GM19238 (cell line): ENCODE results near the gene ITSN1.

Source experiments
- DNase-seq: peaks from one replicate; pipeline ENCODE4 v3.0.0; 2011; ENCODE audit warnings: low spot score; ENCODE audit not compliant: insufficient read length

The ITSN1 gene

GRCh38 chr21:33884376-33885171 lies 242.3 kb downstream of the ITSN1 start:
- DNase-seq: no peak

DNA sequence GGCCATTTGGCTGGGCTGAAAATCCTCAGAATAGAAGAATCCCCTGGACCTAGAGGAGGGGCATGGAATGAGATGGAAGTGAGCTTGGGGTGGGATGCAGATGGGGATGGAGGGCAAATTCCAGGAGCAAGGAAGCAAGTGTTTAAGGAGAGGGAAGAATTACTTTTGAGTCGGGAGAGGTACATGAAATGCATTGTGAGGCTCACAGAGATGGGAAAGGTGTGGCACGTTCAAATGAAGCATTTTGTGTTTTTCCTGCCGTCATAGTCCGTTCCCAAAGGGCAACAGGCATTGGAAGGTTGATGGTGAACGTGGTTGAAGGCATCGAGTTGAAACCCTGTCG lies 242.8 kb downstream of the ITSN1 start:
- DNase-seq: no peak

DNA sequence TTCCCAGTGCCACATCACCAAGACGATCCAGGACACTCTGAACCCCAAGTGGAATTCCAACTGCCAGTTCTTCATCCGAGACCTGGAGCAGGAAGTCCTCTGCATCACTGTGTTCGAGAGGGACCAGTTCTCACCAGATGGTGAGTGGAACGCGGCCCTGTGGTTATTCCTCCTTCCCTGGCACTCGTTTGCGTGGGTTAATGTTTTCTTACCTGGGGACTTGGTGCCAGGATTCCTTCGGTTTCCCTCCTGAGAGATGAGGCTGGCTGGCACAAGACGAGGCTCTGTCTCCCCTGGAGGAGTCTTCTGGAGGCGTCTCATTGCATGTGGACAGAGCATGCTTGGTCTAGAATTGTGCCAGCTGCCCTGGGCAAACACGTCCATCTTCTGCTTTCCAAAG lies 244.0 kb downstream of the ITSN1 start:
- DNase-seq: no peak

GRCh38 chr21:33890187-33890586 lies 247.9 kb downstream of the ITSN1 start:
- no peak for DNase-seq

- DNase-seq: no peak
Measured at GRCh38 chr21:33892853-33893252, 250.6 kb downstream of the ITSN1 start.

GRCh38 chr21:33893917-33894316 lies 251.6 kb downstream of the ITSN1 start:
- no peak for DNase-seq

DNA sequence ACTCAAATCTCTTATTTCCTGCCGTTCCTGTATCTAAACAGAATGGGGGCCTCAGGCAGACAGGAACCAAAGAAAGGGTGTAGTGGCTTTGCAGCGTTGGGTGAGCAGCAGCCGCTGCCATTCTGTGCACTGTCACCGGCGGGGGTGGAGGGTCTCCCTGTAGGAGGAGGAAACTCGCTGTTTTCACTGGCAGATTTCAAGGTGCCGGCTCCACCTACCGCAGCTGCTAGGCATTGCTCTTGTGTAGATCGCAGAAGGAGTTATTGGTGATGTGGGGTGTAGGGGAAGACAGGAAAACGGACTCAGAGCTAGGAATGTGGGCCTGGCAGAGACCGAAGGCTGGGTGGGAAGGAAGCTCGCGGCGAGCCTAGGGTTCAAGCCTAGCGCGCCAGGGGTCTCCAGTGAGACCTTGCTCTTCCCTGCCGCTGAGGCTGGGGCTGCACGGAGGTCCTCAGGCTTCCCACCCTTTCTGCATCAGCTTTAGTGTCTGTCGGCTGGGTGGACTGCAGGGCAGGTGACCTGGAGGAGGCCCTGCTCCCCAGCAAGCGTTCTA lies 252.5 kb downstream of the ITSN1 start:
- peak; percentile 37 for DNase-seq

- DNase-seq: no peak
Measured at GRCh38 chr21:33895356-33895755, 253.1 kb downstream of the ITSN1 start.

DNA sequence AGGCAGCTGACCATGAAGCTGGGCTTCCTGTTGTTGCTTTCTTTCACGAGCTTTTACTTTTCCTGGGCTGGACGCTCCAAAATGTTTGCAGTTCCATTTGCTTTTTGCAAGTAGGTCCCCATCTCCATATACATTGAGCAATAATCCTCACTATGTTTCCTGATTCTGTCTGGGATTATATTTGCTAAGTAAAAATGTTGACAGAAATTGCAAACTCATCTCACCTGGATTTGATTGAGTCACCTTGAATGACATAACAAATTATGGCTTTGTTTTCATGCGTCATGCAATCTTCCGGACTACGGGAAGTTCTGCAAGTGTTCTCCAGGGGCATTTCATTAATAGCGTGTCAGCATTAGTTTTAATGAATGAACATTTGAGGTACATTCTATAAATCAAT lies 254.4 kb downstream of the ITSN1 start:
- no peak for DNase-seq

DNA sequence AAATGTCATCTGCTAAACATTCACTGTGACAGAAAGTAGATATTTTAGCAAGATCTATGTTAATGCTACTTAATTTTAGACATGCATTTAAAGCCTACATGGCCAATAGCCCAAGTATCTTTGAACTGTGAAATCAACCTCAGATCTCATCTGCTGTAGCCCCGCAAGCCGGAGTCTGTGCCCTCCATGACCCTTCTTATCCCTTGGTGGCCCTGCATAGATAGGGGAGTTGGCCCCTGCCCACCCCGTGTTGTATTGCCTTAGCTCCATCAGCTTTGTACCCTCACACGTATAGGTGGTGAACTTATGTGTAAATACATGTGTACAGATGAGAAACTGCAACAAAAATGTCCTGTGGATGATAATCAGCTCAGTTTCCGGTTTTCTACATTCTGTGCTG lies 254.8 kb downstream of the ITSN1 start:
- DNase-seq: no peak

DNA sequence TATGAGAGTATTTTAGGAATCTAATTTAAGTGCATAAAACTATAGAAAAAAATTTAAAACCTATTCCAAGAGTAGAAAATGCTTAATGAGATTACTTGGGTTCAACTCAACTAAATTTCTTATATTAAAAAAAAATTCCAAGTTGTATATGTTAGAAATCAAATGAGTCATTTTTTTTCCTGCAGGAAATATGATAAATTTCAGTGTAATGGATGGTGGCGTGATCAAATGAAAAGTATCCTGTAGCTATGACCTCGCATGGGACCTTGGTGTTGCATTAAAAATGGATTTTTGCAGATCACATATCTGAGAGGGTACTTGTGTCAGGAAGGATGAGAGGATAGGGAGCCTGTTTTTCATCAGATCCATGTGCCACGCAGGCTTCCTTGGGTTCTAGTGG lies 255.4 kb downstream of the ITSN1 start:
- no peak for DNase-seq

GRCh38 chr21:33898586-33898985 lies 256.3 kb downstream of the ITSN1 start:
- DNase-seq: no peak

DNA sequence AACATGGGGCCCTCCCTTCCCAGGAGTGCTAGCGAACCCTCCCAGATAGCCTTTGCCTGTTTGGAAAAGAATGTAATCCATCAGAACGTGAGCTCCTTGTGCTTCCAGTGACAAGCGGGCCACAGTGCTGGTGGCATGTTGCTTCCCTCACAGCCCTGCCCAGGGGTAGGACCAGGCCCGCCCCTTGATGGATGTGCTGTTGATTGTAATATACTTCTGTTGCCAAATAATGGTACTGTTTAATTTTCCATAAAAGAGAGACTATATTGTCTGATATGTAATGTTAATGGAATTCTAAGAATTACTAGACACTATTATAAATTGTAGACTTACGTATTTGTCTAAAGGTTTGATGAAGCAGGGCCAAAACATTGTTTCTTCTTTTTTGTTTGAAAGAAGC lies 256.9 kb downstream of the ITSN1 start:
- DNase-seq: no peak

DNA sequence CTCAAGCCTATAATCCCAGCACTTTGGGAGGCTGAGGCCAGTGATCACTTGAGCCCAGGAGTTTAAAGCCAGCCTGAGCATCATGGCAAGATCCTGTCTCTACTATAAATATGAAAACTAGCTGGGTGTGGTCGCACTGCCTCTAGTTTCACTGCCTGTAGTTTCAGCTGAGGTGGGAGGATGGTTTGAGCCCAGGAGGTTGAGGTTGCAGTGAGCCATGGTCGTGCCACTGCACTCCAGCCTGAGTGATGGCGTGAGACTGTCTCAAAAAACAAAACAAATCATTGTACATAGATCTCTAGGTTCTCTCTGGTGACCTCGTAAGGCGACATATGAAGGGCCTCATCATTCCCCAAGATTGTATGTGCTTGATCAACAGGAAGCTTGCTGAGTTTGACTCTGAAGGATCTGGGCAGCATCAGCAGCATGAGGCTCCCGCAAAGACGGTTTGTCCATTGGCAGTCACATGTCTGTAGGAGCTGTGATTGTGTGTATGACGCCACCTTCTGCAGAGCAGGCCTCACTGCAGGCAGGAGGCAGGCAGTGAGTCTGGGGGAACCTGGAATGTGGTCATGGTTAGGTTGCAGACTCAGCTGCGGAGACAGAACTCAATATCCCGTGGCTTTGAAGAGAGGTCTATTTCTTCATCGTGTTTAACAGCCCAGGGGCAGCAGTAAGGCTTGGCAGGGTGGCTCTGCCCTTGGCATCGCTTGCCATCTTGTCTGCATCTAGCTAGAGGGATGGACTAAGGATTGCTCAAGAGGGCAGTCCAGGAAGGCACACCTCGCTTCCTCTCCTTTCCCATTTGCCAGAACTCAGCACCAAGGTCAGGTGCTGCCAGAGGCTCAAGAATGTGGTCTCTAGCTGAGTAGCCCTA lies 259.3 kb downstream of the ITSN1 start:
- DNase-seq: no peak

GRCh38 chr21:33902349-33902748 lies 260.0 kb downstream of the ITSN1 start:
- DNase-seq: no peak

- DNase-seq: no peak
Measured at GRCh38 chr21:33904041-33904440, 261.7 kb downstream of the ITSN1 start.

DNA sequence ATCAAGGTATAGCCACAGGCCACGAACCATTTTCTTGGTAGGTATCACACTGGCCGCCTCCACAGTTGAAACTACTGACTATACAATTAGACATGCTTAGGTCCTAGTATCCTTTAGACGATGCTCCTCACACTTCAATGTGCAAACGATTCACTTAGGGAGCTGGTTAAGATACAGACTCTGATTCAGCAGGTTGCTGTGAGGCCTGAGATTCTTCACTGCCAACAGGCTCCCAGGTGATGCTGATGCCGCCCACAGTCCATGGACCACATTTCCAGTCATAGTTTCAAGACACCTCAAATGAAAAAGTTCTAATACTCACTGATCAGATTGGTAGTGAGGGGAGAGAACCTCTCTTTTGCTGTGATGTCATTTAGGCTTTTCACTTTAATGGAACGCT lies 266.5 kb downstream of the ITSN1 start:
- DNase-seq: no peak

- DNase-seq: no peak
Measured at GRCh38 chr21:33909756-33910155, 267.5 kb downstream of the ITSN1 start.

DNA sequence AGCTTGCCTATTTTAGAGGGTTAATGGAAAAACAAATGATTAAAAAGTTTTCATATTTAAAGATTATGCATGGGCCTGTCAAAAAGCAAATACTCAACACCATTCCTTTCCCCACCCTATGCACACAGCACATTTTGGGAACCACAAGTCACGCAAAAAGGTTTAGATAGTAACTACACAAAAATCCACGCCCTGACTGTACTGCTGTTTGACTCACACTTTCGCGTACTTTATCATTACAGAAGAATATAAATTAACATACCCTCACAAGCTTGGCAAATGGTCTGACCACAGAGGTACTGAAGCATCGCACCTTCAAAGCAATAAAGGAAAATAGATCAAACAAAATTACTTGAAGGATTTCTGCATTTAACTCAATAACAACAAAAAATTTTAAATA lies 271.9 kb downstream of the ITSN1 start:
- no peak for DNase-seq

DNA sequence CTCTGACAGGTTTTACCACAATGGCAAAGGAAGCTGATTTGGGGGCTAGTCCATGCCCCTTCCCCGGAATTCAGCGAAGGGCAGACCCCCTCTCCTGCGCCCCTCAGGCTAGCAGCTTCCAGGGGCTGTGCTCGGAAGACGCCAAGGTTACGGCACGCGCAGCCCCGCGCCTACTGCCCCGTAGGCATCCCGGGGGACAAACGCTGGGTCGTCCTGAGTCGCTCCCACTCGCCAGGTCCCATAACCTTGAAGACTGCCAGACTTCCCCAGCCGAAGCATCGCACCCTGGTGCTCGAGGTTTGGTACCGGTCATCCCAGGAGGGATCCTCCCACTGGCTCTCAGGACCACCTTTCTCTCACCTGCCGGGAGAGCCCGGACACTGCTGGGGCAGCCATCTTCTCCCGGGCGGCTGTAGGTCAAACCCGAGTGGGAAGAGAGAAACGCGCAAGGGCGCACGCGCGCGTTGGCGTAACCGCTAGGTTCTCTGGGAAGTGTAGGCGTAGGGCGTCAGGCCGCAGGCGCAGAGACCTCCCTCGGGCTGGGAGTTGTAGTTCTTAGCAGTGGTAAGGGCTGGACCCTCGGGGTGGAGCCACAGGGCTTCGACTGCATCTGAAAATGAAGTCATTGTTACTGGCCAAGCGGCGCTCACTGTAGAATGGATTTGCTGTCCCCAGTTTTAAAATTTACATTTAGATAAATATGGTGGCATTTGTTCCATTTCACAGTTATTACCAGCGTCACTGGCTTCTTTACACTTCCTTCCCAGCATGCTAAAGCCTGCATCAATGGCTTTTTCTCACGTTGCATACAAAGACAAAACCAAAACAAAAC lies 273.3 kb downstream of the ITSN1 start, which contains the start of gene ATP5PO:
Gene ATP5PO, minus strand, starts transcription at position 437 of the 832 bp plus-strand sequence. Its CDS starts 41 bp downstream, at position 396.
- DNase-seq: peak; percentile 87

DNA sequence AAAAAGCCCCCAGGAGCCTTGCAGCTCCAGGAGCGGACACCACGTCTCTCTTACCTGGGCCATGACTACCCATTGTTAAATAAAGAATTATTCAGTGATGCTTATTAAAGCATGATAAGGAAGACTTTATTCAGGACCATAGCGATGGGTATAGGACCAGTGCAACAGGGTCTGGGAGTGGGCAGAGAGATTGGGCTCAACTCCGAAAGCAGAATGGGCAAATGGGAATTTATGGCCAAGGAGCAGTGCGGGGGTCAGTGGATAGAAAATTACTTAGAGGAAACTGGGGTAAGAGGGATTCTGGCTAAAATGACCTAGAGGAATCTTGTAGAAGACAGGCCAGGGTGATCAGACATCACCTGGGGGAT lies 273.9 kb downstream of the ITSN1 start:
- no peak for DNase-seq
